ENCODE results near the gene PTEN.
"Not testable (repeated sequence)": the region's sequence is repeated elsewhere in the genome, so short reads cannot be mapped to it uniquely, and the experiment has no call there.

Gene PTEN

GRCh38 chr10:87869773-87870551 is 6.5 kb downstream of the PTEN start:
- no peak for DNase-seq (ENCODE audit: low spot score)

- no peak for DNase-seq (ENCODE audit: low spot score)
Measured at GRCh38 chr10:87872828-87873227, 9.4 kb downstream of the PTEN start.

GRCh38 chr10:87873656-87874055 is 10.2 kb downstream of the PTEN start:
- no peak for DNase-seq (ENCODE audit: low spot score)

GRCh38 chr10:87875929-87876571 is 12.6 kb downstream of the PTEN start:
- no peak for DNase-seq (ENCODE audit: low spot score)

GRCh38 chr10:87878664-87879459 is 15.4 kb downstream of the PTEN start:
- no peak for DNase-seq (ENCODE audit: low spot score)

- DNase-seq (ENCODE audit: low spot score) = no peak
Measured at GRCh38 chr10:87880336-87880735, 16.9 kb downstream of the PTEN start.

GRCh38 chr10:87881373-87882059 is 18.1 kb downstream of the PTEN start:
- DNase-seq (ENCODE audit: low spot score) = not testable (repeated sequence)

GRCh38 chr10:87882555-87883294 is 19.3 kb downstream of the PTEN start:
- DNase-seq (ENCODE audit: low spot score) = no peak

GRCh38 chr10:87886635-87887034 is 23.2 kb downstream of the PTEN start:
- no peak for DNase-seq (ENCODE audit: low spot score)

- no peak for DNase-seq (ENCODE audit: low spot score)
Measured at GRCh38 chr10:87887146-87887545, 23.7 kb downstream of the PTEN start.

GRCh38 chr10:87887548-87888289 is 24.3 kb downstream of the PTEN start:
- DNase-seq (ENCODE audit: low spot score) = no peak

GRCh38 chr10:87895430-87895829 is 32.0 kb downstream of the PTEN start:
- no peak for DNase-seq (ENCODE audit: low spot score)

GRCh38 chr10:87896216-87896615 is 32.8 kb downstream of the PTEN start:
- DNase-seq (ENCODE audit: low spot score) = no peak

GRCh38 chr10:87897957-87898356 is 34.5 kb downstream of the PTEN start:
- DNase-seq (ENCODE audit: low spot score) = not testable (repeated sequence)

GRCh38 chr10:87903396-87903795 is 40.0 kb downstream of the PTEN start:
- not testable (repeated sequence) for DNase-seq (ENCODE audit: low spot score)

- DNase-seq (ENCODE audit: low spot score) = no peak
Measured at GRCh38 chr10:87913156-87913921, 49.9 kb downstream of the PTEN start.

- no peak for DNase-seq (ENCODE audit: low spot score)
Measured at GRCh38 chr10:87915406-87915805, 52.0 kb downstream of the PTEN start.

GRCh38 chr10:87915989-87916388 is 52.6 kb downstream of the PTEN start:
- DNase-seq (ENCODE audit: low spot score) = no peak

GRCh38 chr10:87916515-87916914 is 53.1 kb downstream of the PTEN start:
- DNase-seq (ENCODE audit: low spot score) = no peak

GRCh38 chr10:87918254-87918859 is 54.9 kb downstream of the PTEN start:
- no peak for DNase-seq (ENCODE audit: low spot score)

Data from left forelimb (tissue), 1 donor.